K562 (cell line): ENCODE data around the gene BRCC3. TPM values are rescaled to one million over a fixed set of nuclear protein-coding genes. Genes with fewer than 3 reads are reported as not detected.

Source experiments
- AFF1 ChIP-seq, 2 experiments: fragments of 450-650 bp; IDR thresholded peaks; 2 replicates each; pipeline ENCODE4 v1.6.1; 2018; ENCODE audit warnings: mild to moderate bottlenecking in 2 of 2, low read depth in 1 of 2; ENCODE audit not compliant: partially characterized antibody in 2 of 2
- ATF1 ChIP-seq, 2 experiments: fragments of 450-650 bp in 1 of 2; IDR thresholded peaks; 2 replicates each; pipeline ENCODE4 v1.6.1; 2016; ENCODE audit warnings: missing compliant biosample characterization in 1 of 2, missing genetic modification characterization in 1 of 2
- BCOR ChIP-seq: fragments of 450-650 bp; IDR thresholded peaks from 2 replicates; pipeline ENCODE4 v1.6.1; 2016
- C11orf30 ChIP-seq: fragments of 450-650 bp; IDR thresholded peaks from 2 replicates; pipeline ENCODE4 v1.6.1; 2016; ENCODE audit warnings: low read depth, mild to moderate bottlenecking
- CTCF ChIP-seq, 3 experiments: IDR thresholded peaks in 2 of 3; conservative IDR thresholded peaks in 1 of 3; 2 replicates each; pipeline ENCODE4 v1.5.1; 2011 to 2012; ENCODE audit warnings: low read length in 3 of 3, mild to moderate bottlenecking in 3 of 3, control low read depth in 2 of 3, improper control_type of control experiment in 1 of 3, inconsistent platforms in 1 of 3, low read depth in 1 of 3, mixed read lengths in 1 of 3, moderate library complexity in 1 of 3; ENCODE audit not compliant: insufficient read depth in 2 of 3
- DEAF1 ChIP-seq: fragments of 450-650 bp; formaldehyde crosslinking; IDR thresholded peaks from 2 replicates; pipeline ENCODE4 v1.4.0; 2020; ENCODE audit warnings: mild to moderate bottlenecking, moderate library complexity
- GTF2F1 ChIP-seq: IDR thresholded peaks from 2 replicates; pipeline ENCODE4 v1.6.1; 2011; ENCODE audit warnings: low read depth, low read length, improper control_type of control experiment
- SMC3 ChIP-seq: conservative IDR thresholded peaks from 2 replicates; pipeline ENCODE4 v1.6.1; 2011; ENCODE audit warnings: low read depth, low read length, improper control_type of control experiment; ENCODE audit not compliant: insufficient read depth
- TAF7 ChIP-seq: fragments of 450-650 bp; IDR thresholded peaks from 2 replicates; pipeline ENCODE4 v1.6.1; 2016; ENCODE audit warnings: missing genetic modification characterization, missing compliant biosample characterization
- ZNF146 ChIP-seq: IDR thresholded peaks from one replicate; pipeline ENCODE4 v1.6.1; 2018; ENCODE audit warnings: missing compliant biosample characterization; ENCODE audit not compliant: unreplicated experiment
- ZNF316 ChIP-seq: fragments of 450-650 bp; IDR thresholded peaks from 2 replicates; pipeline ENCODE4 v1.6.1; 2016
- ZNF764 ChIP-seq: fragments of 250-450 bp; sonication (Bioruptor Pico); IDR thresholded peaks from 2 replicates; pipeline ENCODE4 v1.4.0; 2020; ENCODE audit warnings: low read depth, mild to moderate bottlenecking, moderate library complexity
- ZNF77 ChIP-seq: fragments of 250-450 bp; sonication (Bioruptor Pico); IDR thresholded peaks from 2 replicates; pipeline ENCODE4 v1.5.0; 2020
- polyA plus RNA-seq, 8 experiments: library from polyadenylated mRNA; depleted of rRNA in 4 of 8; stranded (reverse) in 5 of 8; unstranded in 3 of 8; fragments of >200 nt; fragmentation: Nextera tagmentation in 2 of 8; fragmentation: Illumina TruSeq in 1 of 8; extraction: Ambion mirVana in 2 of 8; extraction: Trizol in 1 of 8; gene quantifications; 2 replicates each; pipeline versions ENCODE4 v1.2.1 to v1.2.3, GENCODE V29; 2011 to 2014; ENCODE audit warnings: inconsistent platforms in 1 of 8, missing spikeins in 1 of 8
- total RNA-seq, 7 experiments: library from RNA; depleted of rRNA in 6 of 7; stranded (reverse); fragments of >200 nt in 6 of 7; fragmentation: Illumina TruSeq in 2 of 7; extraction: Trizol in 2 of 7; gene quantifications; 2 replicates each; pipeline versions ENCODE4 v1.2.1 to v1.2.3, GENCODE V29; 2011 to 2021; ENCODE audit warnings: low replicate concordance in 1 of 7

BRCC3 gene
- total and polyA plus RNA-seq, 9 of the 15 experiments (the other 6 are each of a cell fraction or from before 2014, with no cell fraction given) = 9.6 to 44.8 (median 26.7) TPM

GRCh38 chrX:155148724-155149537 is 77.6 kb downstream of the BRCC3 start (continued):
- TF ChIP-seq DEAF1 (CRISPR knock-in tag) (0 out of 2 replicates have a peak, but pooled peaks have one; percentile 25), BCOR (peak; percentile 44; the same call in 1 of the 2 replicates), GTF2F1 (no peak), SMC3 (0 out of 2 replicates have a peak, but pooled peaks have one; percentile 12), C11orf30 (peak; percentile 72), ZNF764 (CRISPR knock-in tag) (no peak), TAF7 (tag) (no peak), ZNF77 (CRISPR knock-in tag) (no peak), ATF1 (CRISPR knock-in tag; IDR thresholded peaks at IDR 0.05) (no peak), ATF1 (tag; IDR thresholded peaks at IDR 0.05) (no peak), CTCF (IDR thresholded peaks at IDR 0.05 in 2 of 3, conservative IDR thresholded peaks at IDR 0.05 in 1 of 3; ENCODE audit: insufficient read depth in 2 of 3, low read depth in 1 of 3, low read length in 3 of 3) (peak; percentile 48 to 69 (median 58); a peak in 5 of 6 replicates), AFF1 (IDR thresholded peaks at IDR 0.05; ENCODE audit: low read depth in 1 of 2, partially characterized antibody in 2 of 2) (no peak), ZNF146 (CRISPR knock-in tag) (no peak), ZNF316 (peak; percentile 78)
